IMR-90 (cell line): ENCODE measurements around the gene MED4. TPM values are rescaled to one million over a fixed set of nuclear protein-coding genes. Genes with fewer than 3 reads are reported as not detected.

Experiments used
- ATAC-seq: fragments of 200-7000 bp; cut with Tn5 transposase; 2 replicates; pipeline ENCODE4 v1.9.1; 2020; ENCODE audit warnings: low read depth, mild to moderate bottlenecking, moderate library complexity
- BruUV-seq: library from RNA; stranded (reverse); fragments of 400-500 nt; replicated peaks from 2 replicates; lab custom pipeline; 2021; lab: Mats Ljungman, UMichigan
- CTCF ChIA-PET: fragments of 300-600 bp; formaldehyde crosslinking; extraction: SDS; loops from one replicate; lab custom pipeline; 2021; ENCODE audit warnings: antibody characterized with exemption; lab: Yijun Ruan, JAX
- POLR2A ChIA-PET: fragments of 300-600 bp; sonication (Branson Sonifier 250); formaldehyde crosslinking; loops from one replicate; lab custom pipeline; 2022; ENCODE audit warnings: antibody characterized with exemption; ENCODE audit not compliant: unreplicated experiment; lab: Charles Lee
- DNase-seq: peaks from one replicate; pipeline ENCODE4 v3.0.0; 2013
- H2AFZ ChIP-seq: replicated peaks from 2 replicates; pipeline ENCODE3; 2013; ENCODE audit warnings: low read length, mild to moderate bottlenecking; ENCODE audit not compliant: poor library complexity
- H2AK5ac ChIP-seq: 2 replicates; pipeline ENCODE4 v1.6.1; 2013; ENCODE audit warnings: low read depth, low read length, inconsistent platforms
- H2AK9ac ChIP-seq: replicated peaks from 2 replicates; pipeline ENCODE3; 2013; ENCODE audit warnings: mild to moderate bottlenecking, low read depth, low read length, moderate library complexity; ENCODE audit not compliant: poor library complexity
- H2BK120ac ChIP-seq: 2 replicates; pipeline ENCODE4 v1.6.1; 2013; ENCODE audit warnings: low read depth, low read length, inconsistent platforms
- H2BK15ac ChIP-seq: 3 replicates; pipeline ENCODE4 v1.6.1; 2013; ENCODE audit warnings: low read depth, low read length, inconsistent platforms
- H2BK20ac ChIP-seq: 2 replicates; pipeline ENCODE4 v1.6.1; 2013; ENCODE audit warnings: low read depth, mild to moderate bottlenecking, inconsistent platforms, low read length, moderate library complexity
- H2BK5ac ChIP-seq: 2 replicates; pipeline ENCODE4 v1.6.1; 2013; ENCODE audit warnings: mild to moderate bottlenecking, low read depth, low read length, inconsistent platforms; ENCODE audit not compliant: poor library complexity, severe bottlenecking
- H3K14ac ChIP-seq: replicated peaks from 2 replicates; pipeline ENCODE4 v1.6.1; 2013; ENCODE audit warnings: low read depth, low read length, inconsistent platforms
- H3K18ac ChIP-seq: 2 replicates; pipeline ENCODE4 v1.6.1; 2013; ENCODE audit warnings: low read depth, low read length, control low read depth
- H3K23ac ChIP-seq: 2 replicates; pipeline ENCODE4 v1.6.1; 2013; ENCODE audit warnings: low read depth, low read length, inconsistent platforms
- H3K27ac ChIP-seq: 2 replicates; pipeline ENCODE4 v1.5.1; 2013; ENCODE audit warnings: mild to moderate bottlenecking, control low read depth, low read length; ENCODE audit not compliant: insufficient read depth
- H3K27me3 ChIP-seq: 2 replicates; pipeline ENCODE4 v1.6.1; 2013; ENCODE audit warnings: low read length; ENCODE audit not compliant: control insufficient read depth, insufficient read depth
- H3K36me3 ChIP-seq: 2 replicates; pipeline ENCODE4 v1.6.1; 2013; ENCODE audit warnings: low read length, mixed read lengths; ENCODE audit not compliant: control insufficient read depth, insufficient read depth
- H3K4ac ChIP-seq: 2 replicates; pipeline ENCODE4 v1.6.1; 2013; ENCODE audit warnings: low read depth, low read length, inconsistent platforms
- H3K4me1 ChIP-seq: 2 replicates; pipeline ENCODE4 v1.6.1; 2013; ENCODE audit warnings: low read length, mixed read lengths; ENCODE audit not compliant: control insufficient read depth, insufficient read depth
- H3K4me2 ChIP-seq: 2 replicates; pipeline ENCODE4 v1.6.1; 2013; ENCODE audit warnings: low read depth, mild to moderate bottlenecking, control low read depth, low read length, moderate library complexity
- H3K4me3 ChIP-seq: 2 replicates; pipeline ENCODE4 v1.5.1; 2013; ENCODE audit warnings: low read depth, mild to moderate bottlenecking, control low read depth, low read length, moderate library complexity; ENCODE audit not compliant: insufficient read depth
- H3K56ac ChIP-seq: 2 replicates; pipeline ENCODE4 v1.6.1; 2013; ENCODE audit warnings: low read length, inconsistent platforms; ENCODE audit not compliant: insufficient read depth; ENCODE audit errors: extremely low read depth
- H3K79me1 ChIP-seq, 2 experiments: 2 replicates each; pipeline ENCODE4 v1.6.1; 2013; ENCODE audit warnings: low read length in 2 of 2, inconsistent platforms in 1 of 2, low read depth in 1 of 2
- H3K9ac ChIP-seq: 2 replicates; pipeline ENCODE4 v1.6.1; 2013; ENCODE audit warnings: low read depth, low read length, control low read depth
- H3K9me1 ChIP-seq: 2 replicates; pipeline ENCODE4 v1.6.1; 2013; ENCODE audit warnings: low read length, inconsistent platforms; ENCODE audit not compliant: insufficient read depth
- H3K9me3 ChIP-seq: 2 replicates; pipeline ENCODE4 v1.6.1; 2013; ENCODE audit warnings: low read length; ENCODE audit not compliant: control insufficient read depth, insufficient read depth
- H4K20me1 ChIP-seq: 2 replicates; pipeline ENCODE4 v1.6.1; 2013; ENCODE audit warnings: low read length, inconsistent platforms; ENCODE audit not compliant: insufficient read depth
- H4K5ac ChIP-seq: 2 replicates; pipeline ENCODE4 v1.6.1; 2013; ENCODE audit warnings: mild to moderate bottlenecking, low read depth, low read length, control low read depth
- H4K8ac ChIP-seq, 2 experiments: 2 replicates each; pipeline ENCODE4 v1.6.1; 2013; ENCODE audit warnings: low read depth in 2 of 2, low read length in 2 of 2, control low read depth in 1 of 2, inconsistent platforms in 1 of 2
- H4K91ac ChIP-seq: 2 replicates; pipeline ENCODE4 v1.6.1; 2013; ENCODE audit warnings: low read depth, low read length, inconsistent platforms; ENCODE audit not compliant: insufficient read depth
- BHLHE40 ChIP-seq: fragments of 150-350 bp; IDR thresholded peaks from 2 replicates; pipeline ENCODE4 v1.6.1; 2016; ENCODE audit warnings: mild to moderate bottlenecking, low read depth, low read length
- CEBPB ChIP-seq: IDR thresholded peaks from 2 replicates; pipeline ENCODE4 v1.6.1; 2012; ENCODE audit warnings: low read depth, low read length, improper control_type of control experiment
- FOS ChIP-seq: fragments of 150-350 bp; IDR thresholded peaks from 2 replicates; pipeline ENCODE4 v1.6.1; 2016; ENCODE audit warnings: low read depth, low read length
- MXI1 ChIP-seq: IDR thresholded peaks from 2 replicates; pipeline ENCODE4 v1.6.1; 2012; ENCODE audit warnings: low read depth, mild to moderate bottlenecking, low read length, moderate library complexity, borderline replicate concordance
- RCOR1 ChIP-seq: IDR thresholded peaks from 2 replicates; pipeline ENCODE4 v1.6.1; 2012; ENCODE audit warnings: mild to moderate bottlenecking, low read length, improper control_type of control experiment; ENCODE audit not compliant: insufficient replicate concordance
- RFX5 ChIP-seq: IDR thresholded peaks from 2 replicates; pipeline ENCODE4 v1.8.0; 2012; ENCODE audit warnings: low read depth, mild to moderate bottlenecking, low read length, moderate library complexity
- SMC3 ChIP-seq: fragments of 150-350 bp; IDR thresholded peaks from 2 replicates; pipeline ENCODE4 v1.6.1; 2016; ENCODE audit warnings: low read depth, mild to moderate bottlenecking, antibody characterized with exemption, low read length, moderate library complexity
- WGBS, 2 experiments: methylation state at CpG; one replicate each; pipeline versions ENCODE4 v1.1.5 to v1.1.7; 2013; ENCODE audit warnings: missing lambda C conversion rate in 2 of 2; ENCODE audit not compliant: insufficient read length in 1 of 2; ENCODE audit errors: extremely low coverage in 2 of 2; 5-methylcytosine and 5-hydroxymethylcytosine counted together
- dilution Hi-C: fragments of 300-500 bp; cut with HindIII; formaldehyde crosslinking; loops from one replicate; pipeline ENCODE4 v1.14.3; 2018; ENCODE audit warnings: low sequenced_read_pairs; ENCODE audit not compliant: unreplicated experiment
- in situ Hi-C: fragments of 300-500 bp; cut with MboI; formaldehyde crosslinking; loops from 3 replicates; pipeline ENCODE4 v1.14.3; 2019; ENCODE audit warnings: low sequenced_read_pairs, inconsistent platforms, mixed read lengths
- intact Hi-C: fragments of 100-400 bp; cut with micrococcal nuclease; formaldehyde crosslinking; loops from 2 replicates; pipeline ENCODE4 v1.10.0; 2022
- polyA plus RNA-seq, 3 experiments: library from polyadenylated mRNA; depleted of rRNA; stranded (reverse); fragments of >200 nt; gene quantifications; 2 replicates each; pipeline ENCODE4 v1.2.3, GENCODE V29; 2012; ENCODE audit warnings: low replicate concordance in 1 of 3
- total RNA-seq: library from RNA; depleted of rRNA; stranded (reverse); fragments of >200 nt; gene quantifications from 2 replicates; pipeline ENCODE4 v1.2.3, GENCODE V29; 2012
- TF ChIP-seq, protein P1 (sequence below): conservative IDR thresholded peaks from 2 replicates; pipeline ENCODE4 v1.5.1; 2012; ENCODE audit warnings: mild to moderate bottlenecking, low read depth, low read length, improper control_type of control experiment

MED4 gene
- total and polyA plus RNA-seq, 2 of the 4 experiments (the other 2 are of a cell fraction) = 25.3 to 40.5 TPM

DNA sequence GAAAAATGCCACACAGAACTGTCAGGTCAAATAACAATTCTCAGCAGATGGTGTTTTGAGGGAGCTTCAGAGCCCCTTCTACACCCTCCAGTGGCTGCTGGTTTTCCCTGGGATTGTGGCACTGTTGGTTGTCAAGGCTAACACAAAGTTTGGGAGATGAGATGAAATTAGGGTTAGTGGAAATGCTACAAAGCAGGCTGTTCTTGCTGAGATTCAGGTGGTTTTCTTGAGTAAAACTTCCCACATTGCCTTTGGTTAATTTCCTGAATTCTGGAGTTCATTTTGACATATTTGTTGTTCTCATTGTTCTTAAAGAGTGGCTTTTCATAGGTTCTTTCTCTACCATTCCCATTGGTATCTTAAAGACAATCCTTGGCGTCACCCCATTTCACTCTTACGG, 22.1 kb downstream of the MED4 start:
- no peak for DNase-seq
- no peak overlapping the region for H4K91ac ChIP-seq
- no peak overlapping the region for H3K56ac ChIP-seq
- peaks cover 4 to 17% of the 10 kb centered on the region in 2 experiments; a peak in 3 of 4 replicates for H3K79me1 ChIP-seq
- H2AK5ac ChIP-seq = no peak overlapping the region
- H4K20me1 ChIP-seq = no peaks in the 10 kb centered on the region
- H4K5ac ChIP-seq = peak overlapping the region; percentile 2; the same call in 1 of the 2 replicates
- no peaks in the 10 kb centered on the region for H3K27me3 ChIP-seq
- no peak overlapping the region for H2BK120ac ChIP-seq
- H3K4me3 ChIP-seq = no peak overlapping the region
- dilution Hi-C loops (no loop called here), in situ Hi-C loops (no loop called here), intact Hi-C loops (no loop called here)
- CTCF ChIA-PET = no interaction called here
- H4K8ac ChIP-seq = peak overlapping the region in 1 of 2 experiments; percentile 21; a peak in 1 of 4 replicates
- no CpG with 5 or more reads among the region's 2 CpGs for WGBS, 2 experiments
- no TSS peak for BruUV-seq
- ATAC-seq = no peak
- POLR2A ChIA-PET = no interaction called here
- no peak overlapping the region for H2BK20ac ChIP-seq
- H3K9me1 ChIP-seq = no peaks in the 10 kb centered on the region
- no peak overlapping the region for H3K23ac ChIP-seq
- H3K18ac ChIP-seq = peak overlapping the region; percentile 14; the same call in 1 of the 2 replicates
- peaks cover 51% of the 10 kb centered on the region for H3K36me3 ChIP-seq
- H3K4ac ChIP-seq = no peak overlapping the region
- H3K9ac ChIP-seq = no peak overlapping the region
- H3K14ac ChIP-seq = no peak overlapping the region
- no peak overlapping the region for H2BK15ac ChIP-seq
- H2BK5ac ChIP-seq = no peak overlapping the region
- no peaks in the 10 kb centered on the region for H3K4me1 ChIP-seq
- TF ChIP-seq, protein P1, sequence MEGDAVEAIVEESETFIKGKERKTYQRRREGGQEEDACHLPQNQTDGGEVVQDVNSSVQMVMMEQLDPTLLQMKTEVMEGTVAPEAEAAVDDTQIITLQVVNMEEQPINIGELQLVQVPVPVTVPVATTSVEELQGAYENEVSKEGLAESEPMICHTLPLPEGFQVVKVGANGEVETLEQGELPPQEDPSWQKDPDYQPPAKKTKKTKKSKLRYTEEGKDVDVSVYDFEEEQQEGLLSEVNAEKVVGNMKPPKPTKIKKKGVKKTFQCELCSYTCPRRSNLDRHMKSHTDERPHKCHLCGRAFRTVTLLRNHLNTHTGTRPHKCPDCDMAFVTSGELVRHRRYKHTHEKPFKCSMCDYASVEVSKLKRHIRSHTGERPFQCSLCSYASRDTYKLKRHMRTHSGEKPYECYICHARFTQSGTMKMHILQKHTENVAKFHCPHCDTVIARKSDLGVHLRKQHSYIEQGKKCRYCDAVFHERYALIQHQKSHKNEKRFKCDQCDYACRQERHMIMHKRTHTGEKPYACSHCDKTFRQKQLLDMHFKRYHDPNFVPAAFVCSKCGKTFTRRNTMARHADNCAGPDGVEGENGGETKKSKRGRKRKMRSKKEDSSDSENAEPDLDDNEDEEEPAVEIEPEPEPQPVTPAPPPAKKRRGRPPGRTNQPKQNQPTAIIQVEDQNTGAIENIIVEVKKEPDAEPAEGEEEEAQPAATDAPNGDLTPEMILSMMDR = no peak
- TF ChIP-seq RFX5 (no peak), SMC3 (no peak), CEBPB (no peak), BHLHE40 (no peak), FOS (no peak), RCOR1 (no peak), MXI1 (no peak)
- H3K9me3 ChIP-seq = peaks cover 36% of the 10 kb centered on the region
- H2AFZ ChIP-seq = no peak overlapping the region
- H3K27ac ChIP-seq = no peak overlapping the region
- no peak overlapping the region for H2AK9ac ChIP-seq
- H3K4me2 ChIP-seq = no peak overlapping the region
